Measurements from ENCODE around the gene MRPL22. TPM values are rescaled to one million over a fixed set of nuclear protein-coding genes. Genes with fewer than 3 reads are reported as not detected.

MRPL22 gene
- polyA plus RNA-seq, 1 of the 3 experiments (the other 2 are of a cell fraction) = 50.7 TPM

GRCh38 chr5:154944716-154945115 lies 3.8 kb downstream of the MRPL22 start:
- ChIA-PET POLR2A (no interaction called here), CTCF (interaction anchor here (0.7 to 3.3 kb wide), 7 partner anchors 16 to 276 kb away, joined by 3 to 14 read pairs (median 4); no protein-coding TSS in a partner anchor)
- H3K27me3 ChIP-seq (ENCODE audit: insufficient read depth) = no peaks in the 10 kb centered on the region
- no peak overlapping the region for H3K4me2 ChIP-seq
- peaks cover 0 to 2% of the 10 kb centered on the region in 2 experiments for H3K36me3 ChIP-seq (replicated peaks in 1 of 2; ENCODE audit: control insufficient read depth in 1 of 2, insufficient read depth in 2 of 2, low read length in 1 of 2)
- peaks cover 83% of the 10 kb centered on the region for H3K79me2 ChIP-seq (ENCODE audit: insufficient read depth)
- no peaks in the 10 kb centered on the region for H3K9me3 ChIP-seq
- H3K27ac ChIP-seq (ENCODE audit: low read depth in 2 of 2, low read length in 1 of 2) = no peak overlapping the region
- no peak for DNase-seq
- no peak overlapping the region for H3K4me3 ChIP-seq (ENCODE audit: low read depth in 2 of 2, low read length in 1 of 2)
- H3K9ac ChIP-seq = no peak overlapping the region
- H3K9me2 ChIP-seq = no peaks in the 10 kb centered on the region
- peaks cover 0 to 7% of the 10 kb centered on the region in 2 experiments; a peak in 1 of 4 replicates for H3K4me1 ChIP-seq (ENCODE audit: control insufficient read depth in 1 of 2, insufficient read depth in 2 of 2, low read depth in 1 of 2, low read length in 1 of 2)
- no peak for TF ChIP-seq RFX5 (IDR thresholded peaks at IDR 0.05; ENCODE audit: low read length)
- TF ChIP-seq, protein P1, sequence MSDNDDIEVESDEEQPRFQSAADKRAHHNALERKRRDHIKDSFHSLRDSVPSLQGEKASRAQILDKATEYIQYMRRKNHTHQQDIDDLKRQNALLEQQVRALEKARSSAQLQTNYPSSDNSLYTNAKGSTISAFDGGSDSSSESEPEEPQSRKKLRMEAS (IDR thresholded peaks at IDR 0.05; ENCODE audit: low read depth) = no peak
- peaks cover 9% of the 10 kb centered on the region for H3F3A ChIP-seq (replicated peaks; ENCODE audit: insufficient read depth)
- no peak overlapping the region for H2AFZ ChIP-seq (ENCODE audit: low read depth)
- peaks cover 5% of the 10 kb centered on the region; the same call in 1 of the 2 replicates for H4K20me1 ChIP-seq (ENCODE audit: insufficient read depth)

- H3K4me2 ChIP-seq = no peak overlapping the region
- TF ChIP-seq GATA2 (CRISPR knock-in tag; IDR thresholded peaks at IDR 0.05) (no peak), SMC3 (IDR thresholded peaks at IDR 0.05; ENCODE audit: low read depth, low read length) (peak; percentile 29; the same call in 1 of the 2 replicates), CTCF (IDR thresholded peaks at IDR 0.05) (peak; percentile 75), TCF12 (IDR thresholded peaks at IDR 0.05) (no peak), FOXJ3 (CRISPR knock-in tag; IDR thresholded peaks at IDR 0.05) (no peak), NRF1 (IDR thresholded peaks at IDR 0.05; ENCODE audit: low read depth, low read length) (no peak), RAD21 (IDR thresholded peaks at IDR 0.05; ENCODE audit: low read length) (peak; percentile 54; the same call in 1 of the 2 replicates)
- TF ChIP-seq, protein P2, sequence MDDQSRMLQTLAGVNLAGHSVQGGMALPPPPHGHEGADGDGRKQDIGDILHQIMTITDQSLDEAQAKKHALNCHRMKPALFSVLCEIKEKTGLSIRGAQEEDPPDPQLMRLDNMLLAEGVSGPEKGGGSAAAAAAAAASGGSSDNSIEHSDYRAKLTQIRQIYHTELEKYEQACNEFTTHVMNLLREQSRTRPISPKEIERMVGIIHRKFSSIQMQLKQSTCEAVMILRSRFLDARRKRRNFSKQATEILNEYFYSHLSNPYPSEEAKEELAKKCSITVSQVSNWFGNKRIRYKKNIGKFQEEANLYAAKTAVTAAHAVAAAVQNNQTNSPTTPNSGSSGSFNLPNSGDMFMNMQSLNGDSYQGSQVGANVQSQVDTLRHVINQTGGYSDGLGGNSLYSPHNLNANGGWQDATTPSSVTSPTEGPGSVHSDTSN (IDR thresholded peaks at IDR 0.05) = no peak
- no peak overlapping the region for H2AFZ ChIP-seq (ENCODE audit: low read depth)
- H3K27ac ChIP-seq (ENCODE audit: low read depth in 2 of 2, low read length in 1 of 2) = no peak overlapping the region
- peaks cover under 1 to 6% of the 10 kb centered on the region in 2 experiments for H3K36me3 ChIP-seq (replicated peaks in 1 of 2; ENCODE audit: control insufficient read depth in 1 of 2, insufficient read depth in 2 of 2, low read length in 1 of 2)
- no peak overlapping the region for H3K4me3 ChIP-seq (ENCODE audit: low read depth in 2 of 2, low read length in 1 of 2)
- no peak overlapping the region for H3K9ac ChIP-seq
- peaks cover 94% of the 10 kb centered on the region for H3K79me2 ChIP-seq (ENCODE audit: insufficient read depth)
- no peaks in the 10 kb centered on the region for H3K9me2 ChIP-seq
- WGBS (ENCODE audit: low lambda C conversion rate) = 94% methylated on average over 2 of the region's 2 CpGs
- H3K27me3 ChIP-seq (ENCODE audit: insufficient read depth) = no peaks in the 10 kb centered on the region
- ChIA-PET CTCF (interaction anchor here (1.0 to 3.3 kb wide), 6 partner anchors 10 to 188 kb away, joined by 3 to 14 read pairs (median 6); no protein-coding TSS in a partner anchor), POLR2A (no interaction called here)
- H3F3A ChIP-seq (replicated peaks; ENCODE audit: insufficient read depth) = peaks cover 9% of the 10 kb centered on the region
- H4K20me1 ChIP-seq (ENCODE audit: insufficient read depth) = peaks cover 5% of the 10 kb centered on the region; the same call in 1 of the 2 replicates
- no peaks in the 10 kb centered on the region for H3K9me3 ChIP-seq
- peak; percentile 31 for DNase-seq
- H3K4me1 ChIP-seq (ENCODE audit: control insufficient read depth in 1 of 2, insufficient read depth in 2 of 2, low read depth in 1 of 2, low read length in 1 of 2) = peaks cover 0 to 7% of the 10 kb centered on the region in 2 experiments; a peak in 1 of 4 replicates
Measured at GRCh38 chr5:154945695-154946301, 4.9 kb downstream of the MRPL22 start.
